MM.1S (cell line): ENCODE results near the gene AMBRA1.

Source experiments
- DNase-seq: peaks from one replicate; pipeline ENCODE4 v3.0.0-alpha.2; 2015
- H2AFZ ChIP-seq: fragments of 300-600 bp; sonication (generic); 2 replicates; pipeline ENCODE4 v1.6.0; 2016; ENCODE audit warnings: antibody characterized with exemption, low read length
- H3F3A ChIP-seq: fragments of 300-600 bp; sonication (generic); 2 replicates; pipeline ENCODE4 v1.6.1; 2016; ENCODE audit warnings: mild to moderate bottlenecking, antibody characterized with exemption, low read length, moderate library complexity, mixed read lengths; ENCODE audit not compliant: insufficient read depth
- H3K27ac ChIP-seq: fragments of 300-600 bp; sonication (generic); 2 replicates; pipeline ENCODE4 v1.5.1; 2016; ENCODE audit warnings: mild to moderate bottlenecking, low read length
- H3K27me3 ChIP-seq: fragments of 300-600 bp; sonication (generic); replicated peaks from 2 replicates; pipeline ENCODE4 v1.6.0; 2016; ENCODE audit warnings: low read length; ENCODE audit not compliant: insufficient read depth
- H3K36me3 ChIP-seq: fragments of 300-600 bp; sonication (generic); replicated peaks from 2 replicates; pipeline ENCODE4 v1.6.1; 2016; ENCODE audit warnings: mild to moderate bottlenecking, low read length, mixed read lengths; ENCODE audit not compliant: insufficient read depth
- H3K4me1 ChIP-seq: fragments of 300-600 bp; sonication (generic); 2 replicates; pipeline ENCODE4 v1.6.1; 2016; ENCODE audit warnings: low read length, mixed read lengths
- H3K4me2 ChIP-seq: fragments of 300-600 bp; sonication (generic); 2 replicates; pipeline ENCODE4 v1.6.0; 2016; ENCODE audit warnings: low read depth, low read length
- H3K4me3 ChIP-seq: fragments of 300-600 bp; sonication (generic); 2 replicates; pipeline ENCODE4 v1.5.1; 2016; ENCODE audit warnings: low read length, mixed read lengths
- H3K79me2 ChIP-seq: fragments of 300-600 bp; sonication (generic); 2 replicates; pipeline ENCODE4 v1.6.1; 2016; ENCODE audit warnings: mixed run types, low read length, mixed read lengths
- H3K9ac ChIP-seq: fragments of 300-600 bp; sonication (generic); 2 replicates; pipeline ENCODE4 v1.6.1; 2016; ENCODE audit warnings: low read length, mixed read lengths
- H3K9me2 ChIP-seq: fragments of 300-600 bp; sonication (generic); replicated peaks from 2 replicates; pipeline ENCODE4 v1.6.1; 2016; ENCODE audit warnings: mild to moderate bottlenecking, low read length, mixed read lengths; ENCODE audit not compliant: insufficient read depth
- H3K9me3 ChIP-seq: fragments of 300-600 bp; sonication (generic); replicated peaks from 2 replicates; pipeline ENCODE4 v1.6.1; 2016; ENCODE audit warnings: mild to moderate bottlenecking, low read length, mixed read lengths; ENCODE audit not compliant: insufficient read depth
- H4K20me1 ChIP-seq: fragments of 300-600 bp; sonication (generic); 2 replicates; pipeline ENCODE4 v1.6.1; 2016; ENCODE audit warnings: mild to moderate bottlenecking, low read length, moderate library complexity, mixed read lengths; ENCODE audit not compliant: insufficient read depth
- CTCF ChIP-seq: fragments of 300-600 bp; sonication (generic); IDR thresholded peaks from 2 replicates; pipeline ENCODE4 v1.5.1; 2016; ENCODE audit warnings: antibody characterized with exemption, low read length, mixed read lengths
- EZH2 ChIP-seq: fragments of 300-600 bp; sonication (generic); optimal IDR thresholded peaks from 2 replicates; pipeline ENCODE3; 2017; ENCODE audit warnings: low read depth, mild to moderate bottlenecking, antibody characterized with exemption, low read length, mixed read lengths
- EZH2phosphoT487 ChIP-seq: fragments of 300-600 bp; sonication (generic); IDR thresholded peaks from 2 replicates; pipeline ENCODE4 v1.6.1; 2018; ENCODE audit warnings: antibody characterized with exemption, low read length

Gene AMBRA1

GRCh38 chr11:46461461-46461927 is 132.3 kb downstream of the AMBRA1 start:
- Histone ChIP-seq H3K4me3 (no peak overlapping the region), H3K9me2 (no peaks in the 10 kb centered on the region), H3K4me2 (no peak overlapping the region), H3K9ac (no peak overlapping the region), H3K27ac (no peak overlapping the region), H3K4me1 (no peaks in the 10 kb centered on the region), H3K36me3 (no peaks in the 10 kb centered on the region), H2AFZ (no peak overlapping the region), H3K9me3 (no peaks in the 10 kb centered on the region), H4K20me1 (no peaks in the 10 kb centered on the region; the same call in 1 of the 2 replicates), H3K79me2 (no peaks in the 10 kb centered on the region), H3F3A (no peaks in the 10 kb centered on the region), H3K27me3 (no peaks in the 10 kb centered on the region)
- TF ChIP-seq CTCF (no peak), EZH2phosphoT487 (no peak), EZH2 (no peak)
- DNase-seq: no peak

GRCh38 chr11:46458491-46458890 is 135.3 kb downstream of the AMBRA1 start:
- H2AFZ ChIP-seq: no peak overlapping the region
- H3K27ac ChIP-seq: no peak overlapping the region
- no peaks in the 10 kb centered on the region for H3K9me3 ChIP-seq
- H3K27me3 ChIP-seq: no peaks in the 10 kb centered on the region
- no peaks in the 10 kb centered on the region for H3K9me2 ChIP-seq
- H3K36me3 ChIP-seq: no peaks in the 10 kb centered on the region
- H4K20me1 ChIP-seq: no peaks in the 10 kb centered on the region
- no peaks in the 10 kb centered on the region for H3K79me2 ChIP-seq
- H3F3A ChIP-seq: no peaks in the 10 kb centered on the region
- no peaks in the 10 kb centered on the region for H3K4me1 ChIP-seq
- TF ChIP-seq EZH2 (no peak), EZH2phosphoT487 (no peak), CTCF (no peak)
- no peak overlapping the region for H3K4me3 ChIP-seq
- no peak overlapping the region for H3K4me2 ChIP-seq
- DNase-seq: no peak
- no peak overlapping the region for H3K9ac ChIP-seq

GRCh38 chr11:46457659-46458424 is 136.0 kb downstream of the AMBRA1 start:
- DNase-seq: no peak
- Histone ChIP-seq H3K9ac (no peak overlapping the region), H4K20me1 (no peaks in the 10 kb centered on the region), H3K36me3 (no peaks in the 10 kb centered on the region), H3K9me3 (no peaks in the 10 kb centered on the region), H3K27me3 (no peaks in the 10 kb centered on the region), H3K4me3 (no peak overlapping the region), H3K79me2 (no peaks in the 10 kb centered on the region), H3K9me2 (no peaks in the 10 kb centered on the region), H3K4me1 (no peaks in the 10 kb centered on the region), H3K4me2 (no peak overlapping the region), H3K27ac (no peak overlapping the region), H2AFZ (no peak overlapping the region), H3F3A (no peaks in the 10 kb centered on the region)
- TF ChIP-seq CTCF (no peak), EZH2phosphoT487 (no peak), EZH2 (no peak)
